Fibroblast of lung (primary cell): Measurements from ENCODE around the gene JAZF1. TPM values are rescaled to one million over a fixed set of nuclear protein-coding genes. Genes with fewer than 3 reads are reported as not detected.
"Not testable (repeated sequence)": the region's sequence is repeated elsewhere in the genome, so short reads cannot be mapped to it uniquely, and the experiment has no call there.

Source experiments
- DNase-seq, 2 donors: peaks; one replicate each; pipeline versions ENCODE4 v3.0.0 to v3.0.0-alpha.2; 2010; ENCODE audit warnings: low read depth in 2 of 2
- H2AFZ ChIP-seq: 2 replicates; pipeline ENCODE4 v1.5.1; 2012; ENCODE audit warnings: low read length, control low read depth, inconsistent platforms
- H3K27ac ChIP-seq: 2 replicates; pipeline ENCODE4 v1.5.1; 2011; ENCODE audit warnings: low read length, control low read depth; ENCODE audit not compliant: insufficient read depth
- H3K27me3 ChIP-seq: 2 replicates; pipeline ENCODE4 v1.5.1; 2011; ENCODE audit warnings: mild to moderate bottlenecking, low read length; ENCODE audit not compliant: control insufficient read depth, insufficient read depth
- H3K36me3 ChIP-seq: 2 replicates; pipeline ENCODE4 v1.5.1; 2011; ENCODE audit warnings: low read length; ENCODE audit not compliant: control insufficient read depth, insufficient read depth
- H3K4me1 ChIP-seq: 2 replicates; pipeline ENCODE4 v1.5.1; 2011; ENCODE audit warnings: low read length; ENCODE audit not compliant: control insufficient read depth, insufficient read depth; ENCODE audit errors: extremely low read depth
- H3K4me2 ChIP-seq: 2 replicates; pipeline ENCODE4 v1.5.1; 2011; ENCODE audit warnings: low read length, control low read depth; ENCODE audit not compliant: insufficient read depth; ENCODE audit errors: extremely low read depth
- H3K4me3 ChIP-seq, 4 experiments: fragments of 200-600 bp in 1 of 4; sonication (generic) in 1 of 4; replicated peaks in 1 of 4; 2 replicates each; pipeline ENCODE4 v1.5.1; 2011 to 2016; ENCODE audit warnings: low read length in 4 of 4, low read depth in 3 of 4, mild to moderate bottlenecking in 3 of 4, control low read depth in 2 of 4, inconsistent platforms in 1 of 4, mixed read lengths in 1 of 4; ENCODE audit not compliant: insufficient read depth in 1 of 4; ENCODE audit errors: control extremely low read depth in 1 of 4
- H3K79me2 ChIP-seq: 2 replicates; pipeline ENCODE4 v1.5.1; 2012; ENCODE audit warnings: mild to moderate bottlenecking, low read length, inconsistent platforms; ENCODE audit not compliant: control insufficient read depth, insufficient read depth
- H3K9ac ChIP-seq: 2 replicates; pipeline ENCODE4 v1.5.1; 2011; ENCODE audit warnings: mild to moderate bottlenecking, low read length, control low read depth; ENCODE audit not compliant: insufficient read depth
- H3K9me3 ChIP-seq: 2 replicates; pipeline ENCODE4 v1.5.1; 2012; ENCODE audit warnings: low read depth, low read length; ENCODE audit not compliant: control insufficient read depth, insufficient read depth
- H4K20me1 ChIP-seq: 2 replicates; pipeline ENCODE4 v1.5.1; 2011; ENCODE audit warnings: low read length; ENCODE audit not compliant: control insufficient read depth, insufficient read depth; ENCODE audit errors: extremely low read depth
- CTCF ChIP-seq, 2 donors: IDR thresholded peaks in 1 of 2; conservative IDR thresholded peaks in 1 of 2; 1 replicate in 1 of 2; 2 replicates in 1 of 2; pipeline ENCODE4 v1.5.1; 2011 to 2012; ENCODE audit warnings: low read length in 2 of 2, control low read depth in 1 of 2, inconsistent platforms in 1 of 2, low read depth in 1 of 2, mild to moderate bottlenecking in 1 of 2
- EZH2 ChIP-seq: IDR thresholded peaks from 2 replicates; pipeline ENCODE4 v1.5.1; 2012; ENCODE audit warnings: low read length, control low read depth, mild to moderate bottlenecking; ENCODE audit errors: missing control alignments
- polyA plus RNA-seq, 2 donors: library from polyadenylated mRNA; depleted of rRNA in 1 of 2; stranded (reverse) in 1 of 2; unstranded in 1 of 2; fragments of >200 nt; gene quantifications; 2 replicates each; pipeline ENCODE4 v1.2.1, GENCODE V29; 2011 to 2012; ENCODE audit warnings: missing spikeins in 1 of 2
- total RNA-seq: library from RNA; depleted of rRNA; stranded (reverse); fragments of >200 nt; gene quantifications from 2 replicates; pipeline ENCODE4 v1.2.1, GENCODE V29; 2014

The JAZF1 gene
- total and polyA plus RNA-seq, 2 donors (not counting 1 experiment from before 2014, with no cell fraction given): 9.1 to 9.3 TPM

GRCh38 chr7:27923642-27923980, 257.0 kb downstream of the JAZF1 start:
- Histone ChIP-seq H3K9me3 (no peaks in the 10 kb centered on the region), H2AFZ (no peak overlapping the region)
- TF ChIP-seq CTCF (conservative IDR thresholded peaks at IDR 0.05 in 1 of 2, IDR thresholded peaks at IDR 0.05 in 1 of 2; ENCODE audit: low read depth in 1 of 2, low read length in 2 of 2) (no peak), EZH2 (no peak)

GRCh38 chr7:27922907-27923641, 257.5 kb downstream of the JAZF1 start:
- no peaks in the 10 kb centered on the region for H3K79me2 ChIP-seq
- H3K36me3 ChIP-seq: no peaks in the 10 kb centered on the region
- no peak for DNase-seq
- no peak overlapping the region for H2AFZ ChIP-seq
- H3K4me1 ChIP-seq: peaks cover 4% of the 10 kb centered on the region
- H4K20me1 ChIP-seq: no peaks in the 10 kb centered on the region
- no peak overlapping the region for H3K9ac ChIP-seq
- H3K4me2 ChIP-seq: no peak overlapping the region
- no peak overlapping the region for H3K4me3 ChIP-seq
- H3K27me3 ChIP-seq: no peaks in the 10 kb centered on the region
- TF ChIP-seq EZH2: no peak
- TF ChIP-seq CTCF (conservative IDR thresholded peaks at IDR 0.05 in 1 of 2, IDR thresholded peaks at IDR 0.05 in 1 of 2; ENCODE audit: low read depth in 1 of 2, low read length in 2 of 2): no peak
- no peak overlapping the region for H3K27ac ChIP-seq
- H3K9me3 ChIP-seq: no peaks in the 10 kb centered on the region

More at GRCh38 chr7:27923642-27923980, 257.0 kb downstream of the JAZF1 start:
- Histone ChIP-seq H4K20me1 (no peaks in the 10 kb centered on the region), H3K27me3 (no peaks in the 10 kb centered on the region), H3K36me3 (no peaks in the 10 kb centered on the region), H3K4me2 (no peak overlapping the region), H3K27ac (no peak overlapping the region), H3K4me3 (no peak overlapping the region), H3K9ac (no peak overlapping the region), H3K79me2 (no peaks in the 10 kb centered on the region), H3K4me1 (peaks cover 4% of the 10 kb centered on the region)
- DNase-seq: no peak

- H3K27me3 ChIP-seq, H3K36me3 ChIP-seq, H3K4me1 ChIP-seq, DNase-seq, H3K4me3 ChIP-seq, H3K9me3 ChIP-seq, H3K79me2 ChIP-seq, H4K20me1 ChIP-seq, H3K27ac ChIP-seq, H2AFZ ChIP-seq, H3K4me2 ChIP-seq, H3K9ac ChIP-seq: not testable (repeated sequence)
Measured at GRCh38 chr7:27922389-27922788, 258.2 kb downstream of the JAZF1 start.
